SU-DHL-6 (cell line): Measurements from ENCODE around the gene EPS8L1.

ENCODE experiments used
- H2AFZ ChIP-seq: fragments of 200-600 bp; sonication (generic); 2 replicates; pipeline ENCODE4 v1.6.1; 2014; ENCODE audit warnings: low read depth, mild to moderate bottlenecking, moderate library complexity, mixed read lengths, antibody characterized with exemption, low read length; ENCODE audit not compliant: severe bottlenecking
- H3F3A ChIP-seq: fragments of 200-600 bp; shearing (Covaris generic); 2 replicates; pipeline ENCODE4 v1.6.0; 2016; ENCODE audit warnings: antibody characterized with exemption, mild to moderate bottlenecking; ENCODE audit not compliant: insufficient read depth
- H3K27ac ChIP-seq: fragments of 200-600 bp; sonication (generic); 2 replicates; pipeline ENCODE4 v1.5.1; 2016; ENCODE audit warnings: low read depth, mild to moderate bottlenecking, low read length, moderate library complexity, mixed read lengths
- H3K27me3 ChIP-seq: fragments of 200-600 bp; sonication (generic), shearing (Covaris generic); 2 replicates; pipeline ENCODE4 v1.6.0; 2014; ENCODE audit warnings: mild to moderate bottlenecking, low read length
- H3K36me3 ChIP-seq: fragments of 200-600 bp; sonication (generic); 2 replicates; pipeline ENCODE4 v1.6.1; 2014; ENCODE audit warnings: mild to moderate bottlenecking, low read length, mixed read lengths
- H3K4me2 ChIP-seq: fragments of 300-600, 200-600 bp; shearing (Covaris generic), sonication (generic); 2 replicates; pipeline ENCODE4 v1.6.0; 2014; ENCODE audit warnings: low read length, low read depth, mild to moderate bottlenecking; ENCODE audit not compliant: poor library complexity, severe bottlenecking
- H3K4me3 ChIP-seq: fragments of 200-600 bp; sonication (generic); 2 replicates; pipeline ENCODE4 v1.5.1; 2014; ENCODE audit warnings: antibody characterized with exemption, low read length, mild to moderate bottlenecking, mixed read lengths; ENCODE audit not compliant: insufficient read depth, poor library complexity, severe bottlenecking
- H3K79me2 ChIP-seq: fragments of 200-600 bp; sonication (generic); 2 replicates; pipeline ENCODE4 v1.6.1; 2014; ENCODE audit warnings: mild to moderate bottlenecking, low read length, moderate library complexity; ENCODE audit not compliant: insufficient read depth
- H3K9ac ChIP-seq: fragments of 200-600 bp; sonication (generic); 2 replicates; pipeline ENCODE4 v1.7.0; 2014; ENCODE audit warnings: mild to moderate bottlenecking, low read length
- H3K9me2 ChIP-seq: fragments of 200-600 bp; sonication (generic); replicated peaks from 2 replicates; pipeline ENCODE4 v1.6.1; 2014; ENCODE audit warnings: low read length; ENCODE audit not compliant: insufficient read depth
- H3K9me3 ChIP-seq: fragments of 200-600 bp; sonication (generic); 2 replicates; pipeline ENCODE4 v1.6.1; 2014; ENCODE audit warnings: low read length, mixed read lengths; ENCODE audit not compliant: insufficient read depth
- H4K20me1 ChIP-seq: fragments of 200-600 bp; sonication (generic); 2 replicates; pipeline ENCODE4 v1.6.1; 2014; ENCODE audit warnings: low read depth, mild to moderate bottlenecking, antibody characterized with exemption, low read length, moderate library complexity, mixed read lengths
- CTCF ChIP-seq: fragments of 200-600 bp; sonication (generic); IDR thresholded peaks from one replicate; pipeline ENCODE4 v1.5.1; 2017; ENCODE audit warnings: antibody characterized with exemption, mild to moderate bottlenecking, low read length, moderate library complexity; ENCODE audit not compliant: insufficient read depth, poor library complexity, severe bottlenecking
- EZH2phosphoT487 ChIP-seq: fragments of 200-600 bp; sonication (generic), shearing (Covaris generic); conservative IDR thresholded peaks from 2 replicates; pipeline ENCODE4 v1.6.1; 2018; ENCODE audit warnings: mild to moderate bottlenecking, antibody characterized with exemption, low read length, moderate library complexity, mixed read lengths

Gene EPS8L1

GRCh38 chr19:55047951-55048350 is 27.7 kb upstream of the EPS8L1 start:
- no peak overlapping the region for H3K4me3 ChIP-seq
- H3K9me2 ChIP-seq: no peaks in the 10 kb centered on the region
- H2AFZ ChIP-seq: no peak overlapping the region
- H3F3A ChIP-seq: no peaks in the 10 kb centered on the region; the same call in 1 of the 2 replicates
- TF ChIP-seq EZH2phosphoT487 (no peak), CTCF (no peak)
- no peak overlapping the region for H3K9ac ChIP-seq
- H3K79me2 ChIP-seq: no peaks in the 10 kb centered on the region
- H4K20me1 ChIP-seq: no peaks in the 10 kb centered on the region
- no peaks in the 10 kb centered on the region for H3K27me3 ChIP-seq
- no peaks in the 10 kb centered on the region for H3K36me3 ChIP-seq
- H3K27ac ChIP-seq: no peak overlapping the region
- no peak overlapping the region for H3K4me2 ChIP-seq
- no peaks in the 10 kb centered on the region for H3K9me3 ChIP-seq

GRCh38 chr19:55048446-55048845 is 27.2 kb upstream of the EPS8L1 start:
- no peak overlapping the region for H3K4me2 ChIP-seq
- no peaks in the 10 kb centered on the region; the same call in 1 of the 2 replicates for H3F3A ChIP-seq
- no peaks in the 10 kb centered on the region for H3K9me3 ChIP-seq
- H3K27me3 ChIP-seq: no peaks in the 10 kb centered on the region
- no peaks in the 10 kb centered on the region for H3K79me2 ChIP-seq
- H2AFZ ChIP-seq: no peak overlapping the region
- no peaks in the 10 kb centered on the region for H3K9me2 ChIP-seq
- H3K27ac ChIP-seq: no peak overlapping the region
- H3K36me3 ChIP-seq: no peaks in the 10 kb centered on the region
- no peak overlapping the region for H3K4me3 ChIP-seq
- no peak overlapping the region for H3K9ac ChIP-seq
- H4K20me1 ChIP-seq: no peaks in the 10 kb centered on the region
- TF ChIP-seq CTCF (no peak), EZH2phosphoT487 (no peak)

- H3K36me3 ChIP-seq: no peaks in the 10 kb centered on the region
- H3K4me2 ChIP-seq: no peak overlapping the region
- no peaks in the 10 kb centered on the region for H3K9me3 ChIP-seq
- H3K9ac ChIP-seq: no peak overlapping the region
- no peak overlapping the region for H2AFZ ChIP-seq
- H4K20me1 ChIP-seq: no peaks in the 10 kb centered on the region
- TF ChIP-seq CTCF (no peak), EZH2phosphoT487 (no peak)
- no peaks in the 10 kb centered on the region for H3K27me3 ChIP-seq
- no peaks in the 10 kb centered on the region for H3K9me2 ChIP-seq
- H3F3A ChIP-seq: peaks cover 4% of the 10 kb centered on the region; the same call in 1 of the 2 replicates
- H3K79me2 ChIP-seq: no peaks in the 10 kb centered on the region; the same call in 1 of the 2 replicates
- no peak overlapping the region for H3K4me3 ChIP-seq
- H3K27ac ChIP-seq: no peak overlapping the region
These were observed 24.7 kb upstream of the EPS8L1 start for GRCh38 chr19:55050749-55051532.
